ENCODE data around the gene NINJ1.
"Not testable (repeated sequence)": the region's sequence is repeated elsewhere in the genome, so short reads cannot be mapped to it uniquely, and the experiment has no call there.

The NINJ1 gene

DNA sequence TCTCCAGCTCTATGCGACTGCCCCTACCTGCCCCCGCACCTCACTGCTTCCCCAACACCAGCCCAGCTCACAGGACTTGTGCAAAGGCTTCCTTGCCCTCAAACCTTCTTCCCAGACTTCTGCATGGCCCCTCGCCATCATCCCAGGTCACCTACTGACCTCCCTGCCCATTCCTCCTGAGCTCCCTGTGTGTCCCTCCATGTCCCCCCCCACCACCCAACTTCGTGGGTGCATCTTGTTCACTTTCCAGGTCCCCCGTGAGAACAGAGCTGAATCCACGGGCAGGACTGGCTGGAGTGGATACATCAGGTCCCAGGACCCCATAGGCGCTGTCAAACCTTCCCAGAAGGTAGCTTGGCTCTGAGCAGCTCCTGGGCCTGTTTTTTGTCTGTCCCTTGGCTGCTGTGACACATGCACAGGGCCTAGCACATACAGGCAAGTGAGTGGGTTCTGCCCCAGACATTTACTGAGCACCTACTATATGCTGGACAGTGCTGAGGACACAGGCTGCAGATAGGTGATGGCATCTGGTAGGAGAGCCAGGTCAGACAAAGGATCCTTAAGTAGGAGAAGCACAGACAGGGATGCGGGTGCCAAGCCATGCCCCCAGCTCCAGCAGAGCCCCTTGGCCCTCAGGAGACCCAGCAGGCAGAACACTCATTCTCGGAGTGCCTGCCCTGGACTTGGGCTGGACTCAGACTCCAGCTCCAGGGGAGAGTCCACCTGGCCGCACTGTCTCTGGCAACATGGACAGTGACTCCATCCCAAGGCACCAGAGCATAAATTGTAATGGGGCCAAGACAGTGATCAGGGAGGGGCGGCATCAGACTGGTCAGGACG is 15.0 kb downstream of the NINJ1 start:
- DNase-seq (ENCODE audit: low read depth), result no peak

DNA sequence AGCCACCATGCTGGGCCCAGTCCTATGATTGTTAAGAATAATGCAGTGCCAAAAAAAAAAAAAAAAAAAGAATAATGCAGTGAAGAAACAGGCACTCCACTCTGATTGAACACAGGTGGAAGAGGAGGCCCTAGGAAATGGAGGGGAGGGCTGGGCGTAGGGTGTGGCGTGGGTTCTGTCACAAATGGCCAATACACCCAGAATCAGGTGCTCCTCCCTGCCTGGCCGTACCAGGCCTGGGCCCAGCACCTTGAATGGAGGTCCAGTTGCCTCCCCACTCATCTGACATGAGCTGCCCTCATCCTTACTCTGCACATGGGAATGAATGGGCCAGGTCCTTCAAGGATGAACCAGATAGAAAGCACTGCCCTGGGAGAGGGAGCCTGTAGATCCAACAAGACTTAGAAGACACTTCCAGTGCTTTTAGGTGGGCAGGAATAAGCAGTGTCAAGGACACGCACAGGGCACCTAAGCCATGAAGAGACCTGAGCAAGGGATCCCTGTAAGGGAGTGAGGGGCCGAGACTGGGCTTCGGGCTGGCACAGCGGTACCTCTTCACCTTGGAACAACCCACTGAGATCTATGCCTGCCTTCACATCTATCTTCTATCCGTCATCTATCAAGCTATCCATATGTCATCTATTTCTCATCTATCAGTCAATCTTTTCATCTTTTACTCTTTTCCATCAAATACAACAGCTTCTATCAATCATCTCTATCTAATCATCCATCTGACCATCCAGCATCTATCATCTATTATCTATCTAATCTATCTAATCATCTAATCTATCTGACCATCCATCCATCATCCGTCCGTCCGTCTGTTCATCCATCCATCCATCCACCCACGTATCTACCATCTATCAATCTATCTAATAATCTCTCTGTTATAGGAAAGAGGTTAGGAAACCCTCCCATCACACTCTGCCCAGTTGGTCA is 15.9 kb downstream of the NINJ1 start:
- DNase-seq (ENCODE audit: low read depth), result no peak

DNA sequence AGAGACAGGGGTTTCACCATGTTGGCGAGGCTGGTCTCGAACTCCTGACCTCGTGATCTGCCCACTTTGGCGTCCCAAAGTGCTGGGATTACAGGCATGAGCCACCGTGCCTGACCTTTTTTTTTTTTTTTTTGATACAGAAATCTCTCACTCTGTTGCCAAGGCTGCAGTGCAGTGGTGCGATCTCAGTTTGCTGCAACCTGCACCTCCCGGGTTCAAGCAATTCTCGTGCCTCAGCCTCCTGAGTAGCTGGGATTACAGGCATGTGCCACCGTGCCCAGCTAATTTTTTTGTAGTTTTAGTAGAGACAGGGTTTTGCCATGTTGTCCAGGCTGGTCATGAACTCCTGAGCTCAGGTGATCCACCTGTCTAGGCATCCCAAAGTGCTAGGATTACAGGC is 16.5 kb downstream of the NINJ1 start:
- DNase-seq (ENCODE audit: low read depth), result not testable (repeated sequence)

DNA sequence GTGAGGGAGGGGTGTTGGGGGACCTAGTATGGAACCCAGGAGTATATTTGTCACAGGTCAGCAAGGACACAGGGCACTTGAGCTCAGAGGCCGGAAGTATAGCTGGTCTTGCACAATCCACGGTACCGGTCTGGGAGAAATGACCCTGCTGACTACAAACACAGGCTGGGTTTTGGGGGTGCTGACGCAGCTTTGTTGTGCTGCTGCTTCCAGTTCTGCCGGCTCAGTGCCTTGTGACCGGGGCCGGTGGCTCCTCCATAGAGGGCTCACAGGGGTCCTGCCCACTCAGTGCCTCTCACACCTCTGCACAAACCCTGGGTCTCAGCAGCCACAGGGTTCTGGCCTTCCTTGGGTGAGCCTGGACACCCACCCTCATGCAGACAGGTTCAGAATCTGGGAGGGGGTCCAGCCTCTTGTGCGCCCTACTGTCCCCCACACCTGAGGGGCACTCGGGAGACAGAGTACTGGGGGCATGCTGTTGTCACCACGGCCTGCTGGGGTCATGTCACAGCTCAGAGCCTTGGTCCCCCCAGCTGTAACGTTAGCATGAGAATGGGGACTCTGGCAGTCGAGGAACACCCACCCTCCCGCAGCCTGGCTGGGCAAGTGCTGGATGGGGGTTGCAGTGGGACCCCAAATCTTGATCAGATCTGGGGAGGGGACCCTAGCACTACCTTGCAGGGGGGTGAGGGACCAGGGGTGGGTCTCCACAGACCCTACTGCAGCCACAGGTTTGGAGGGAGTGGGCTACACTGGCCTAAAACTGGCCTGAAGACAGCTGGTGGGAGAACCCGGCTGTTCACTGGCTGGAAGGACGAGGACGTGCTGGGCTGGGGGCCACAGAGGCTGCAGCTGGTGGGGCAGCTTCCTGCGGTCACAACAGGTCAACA is 17.7 kb downstream of the NINJ1 start:
- DNase-seq (ENCODE audit: low read depth), result no peak

DNA sequence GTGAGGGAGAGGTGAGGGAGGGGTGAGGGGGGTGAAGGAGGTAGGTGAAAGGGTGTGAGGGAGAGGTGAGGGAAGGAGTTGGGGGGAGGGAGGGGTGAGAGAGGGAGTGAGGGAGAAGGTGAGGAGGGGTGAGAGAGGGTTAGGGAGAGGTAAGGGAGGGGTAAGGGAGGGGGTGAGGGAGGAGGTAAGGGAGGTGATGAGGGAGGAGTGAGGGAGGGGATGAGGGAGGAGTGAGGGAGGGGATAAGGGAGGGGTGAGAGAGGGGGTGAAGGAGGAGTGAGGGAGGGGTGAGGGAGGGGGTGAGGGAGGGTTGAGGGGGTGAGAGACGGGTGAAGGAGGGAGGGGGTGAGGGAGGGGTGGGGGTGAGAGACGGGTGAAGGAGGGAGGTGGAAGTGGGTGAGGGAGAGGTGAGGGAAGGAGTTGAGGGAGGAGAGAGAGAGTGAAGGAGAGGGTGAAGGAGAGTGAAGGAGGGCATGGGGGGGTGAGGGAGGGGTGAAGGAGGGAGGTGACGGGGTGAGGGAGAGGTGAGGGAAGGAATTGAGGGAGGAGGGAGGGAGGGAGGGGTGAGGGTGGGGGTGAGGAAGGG is 18.5 kb downstream of the NINJ1 start:
- no peak for DNase-seq (ENCODE audit: low read depth)

DNA sequence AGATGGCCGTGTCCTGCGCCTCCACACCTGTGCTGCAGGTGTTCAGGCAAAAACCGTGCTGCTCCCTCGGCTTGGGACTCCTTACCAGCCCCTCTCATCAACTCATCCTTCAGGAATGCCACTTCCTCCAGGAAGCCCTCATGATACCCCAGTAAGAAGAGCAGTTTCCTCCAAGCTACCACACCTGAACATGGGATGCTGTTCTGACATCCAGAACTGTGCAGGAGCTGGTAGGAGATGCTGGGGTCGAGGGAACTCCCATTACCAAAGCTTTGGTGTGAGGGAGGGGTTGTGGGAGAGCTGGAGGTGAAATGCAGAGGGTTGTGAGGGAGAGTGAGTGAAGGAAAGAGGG is 19.1 kb downstream of the NINJ1 start:
- DNase-seq (ENCODE audit: low read depth), result no peak

DNA sequence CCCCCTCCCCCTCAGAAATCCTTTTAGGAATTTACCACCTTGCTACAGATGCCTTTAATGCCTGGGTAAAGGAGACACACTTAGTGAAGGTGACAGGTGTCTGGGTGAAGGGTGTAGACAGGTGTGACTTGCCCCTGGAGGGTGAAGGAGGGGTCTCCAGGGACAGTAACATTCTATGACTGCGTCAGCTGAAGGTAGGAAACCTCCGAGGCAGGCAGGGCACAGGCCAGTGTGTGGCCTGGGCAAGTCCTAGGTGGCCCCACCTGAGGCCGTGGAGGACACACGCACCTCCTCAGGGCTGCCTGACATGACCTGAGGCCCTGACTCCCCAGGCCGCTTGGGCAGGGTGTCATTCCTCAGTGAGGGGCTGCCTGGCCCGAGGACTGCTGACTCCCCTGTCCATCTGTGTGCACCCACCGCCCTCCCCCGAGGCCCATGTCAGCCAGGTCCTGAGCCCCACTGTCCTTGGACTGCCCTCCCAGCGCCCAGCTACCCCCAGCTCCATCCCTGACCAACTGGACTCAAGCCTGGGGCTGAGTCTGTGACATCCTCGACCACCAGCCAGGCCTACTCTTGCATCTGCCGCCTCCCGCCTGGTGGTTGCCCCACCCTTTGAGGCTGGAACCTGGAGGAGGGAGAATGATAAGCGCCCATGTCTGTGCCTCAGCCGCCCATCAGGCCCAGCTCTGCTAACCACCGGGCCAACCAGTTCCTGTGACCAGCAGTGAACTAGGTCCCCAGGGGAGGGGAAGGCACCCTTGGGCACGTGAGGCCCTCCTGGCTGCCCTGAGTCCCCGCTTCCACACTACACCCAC is 19.7 kb downstream of the NINJ1 start:
- DNase-seq (ENCODE audit: low read depth), result no peak

DNA sequence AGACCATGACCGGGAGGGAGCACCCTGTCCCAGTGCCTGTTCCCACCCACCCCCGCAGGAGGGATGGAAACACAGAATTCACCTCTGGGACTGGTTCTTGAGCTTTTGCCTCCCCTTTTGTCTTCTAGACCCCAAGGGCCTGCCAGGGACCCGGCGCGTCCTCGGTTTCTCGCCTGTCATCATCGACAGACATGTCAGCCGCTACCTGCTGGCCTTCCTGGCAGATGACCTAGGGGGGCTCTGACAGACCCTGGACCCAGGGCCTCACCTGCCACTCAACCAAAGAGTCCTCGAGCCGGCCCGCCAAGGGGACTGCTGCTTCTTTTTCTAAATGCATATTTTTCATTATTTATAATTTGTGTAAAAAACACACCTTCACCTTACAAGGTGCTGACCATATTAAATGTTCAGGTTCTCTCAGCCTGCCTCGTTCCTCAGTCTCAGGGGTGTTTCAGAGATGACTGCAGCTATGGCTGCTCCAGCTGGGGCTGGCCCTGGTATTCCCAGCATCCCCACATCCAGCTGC is 21.1 kb downstream of the NINJ1 start:
- no peak for DNase-seq (ENCODE audit: low read depth)

DNA sequence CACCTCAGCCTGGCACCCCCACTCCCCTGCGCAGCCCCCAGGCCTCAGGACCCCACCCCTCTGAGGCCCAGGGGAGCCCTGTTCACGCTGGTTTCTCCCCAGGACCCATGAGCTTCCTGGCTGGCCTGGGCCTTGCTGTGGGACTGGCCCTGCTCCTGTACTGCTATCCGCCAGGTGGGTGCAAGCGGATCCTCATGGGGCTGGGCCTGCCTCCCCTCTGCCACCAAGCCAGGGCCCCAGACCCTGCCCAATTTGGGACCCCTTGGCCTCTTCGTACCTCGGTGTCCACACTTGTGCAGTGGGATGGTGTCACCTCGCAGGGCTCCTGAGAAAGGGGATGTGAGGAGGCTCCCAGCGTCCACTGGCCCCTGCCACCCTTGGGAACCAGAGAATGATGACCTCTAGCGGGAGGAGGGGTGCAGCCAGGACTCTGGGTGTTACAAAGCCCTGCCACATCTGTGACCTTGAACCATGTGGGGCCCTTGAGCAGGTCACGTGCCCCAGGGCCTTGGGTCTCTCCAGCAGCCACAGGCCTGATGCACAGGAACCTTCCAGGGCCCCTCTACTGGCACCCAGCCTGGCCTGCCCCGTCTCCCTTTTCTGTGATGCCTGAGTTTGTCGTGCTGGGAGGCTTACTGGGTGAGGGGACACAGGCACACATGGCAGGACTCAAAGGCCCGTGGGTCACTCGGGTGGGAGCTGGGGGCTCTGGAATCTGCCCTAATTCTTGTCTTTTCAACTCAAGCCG is 21.8 kb downstream of the NINJ1 start:
- no peak for DNase-seq (ENCODE audit: low read depth)

DNA sequence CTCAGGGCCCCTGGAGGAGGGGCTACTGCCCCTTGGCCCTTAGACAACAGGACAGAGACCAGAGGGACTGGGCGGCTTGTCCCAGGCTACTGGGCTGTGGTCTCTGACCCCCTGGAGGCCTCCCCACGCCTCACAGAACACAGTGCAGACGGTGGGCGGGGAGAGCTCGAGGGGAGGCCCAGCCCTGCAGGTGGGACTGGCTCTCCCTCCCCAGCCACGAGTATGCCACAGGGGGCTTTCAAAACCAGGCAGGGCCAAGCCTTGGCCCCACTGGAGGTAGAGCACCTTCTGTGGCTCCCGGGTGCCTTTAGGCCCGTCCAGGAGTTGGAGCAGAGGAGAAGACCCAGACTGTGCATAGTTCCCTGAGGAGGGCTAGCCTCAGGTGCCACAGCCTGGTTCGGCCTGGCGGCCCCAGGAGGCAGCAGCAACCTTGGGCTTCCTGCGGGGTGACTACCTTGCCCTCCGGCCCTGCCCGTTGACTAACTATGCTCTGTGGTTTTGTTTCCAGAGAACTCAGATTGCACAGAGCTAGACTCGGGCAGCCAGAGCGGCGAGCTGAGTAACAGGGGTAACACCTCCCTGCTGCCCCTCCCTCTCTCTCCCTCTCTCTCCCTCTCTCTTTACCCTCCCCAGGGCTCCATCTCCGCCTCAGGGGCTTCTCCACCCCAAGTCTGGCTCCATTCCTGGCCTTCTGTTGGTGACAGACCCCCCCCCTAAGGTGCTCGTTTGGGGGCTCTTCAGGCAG is 22.5 kb downstream of the NINJ1 start:
- DNase-seq (ENCODE audit: low read depth), result no peak

DNA sequence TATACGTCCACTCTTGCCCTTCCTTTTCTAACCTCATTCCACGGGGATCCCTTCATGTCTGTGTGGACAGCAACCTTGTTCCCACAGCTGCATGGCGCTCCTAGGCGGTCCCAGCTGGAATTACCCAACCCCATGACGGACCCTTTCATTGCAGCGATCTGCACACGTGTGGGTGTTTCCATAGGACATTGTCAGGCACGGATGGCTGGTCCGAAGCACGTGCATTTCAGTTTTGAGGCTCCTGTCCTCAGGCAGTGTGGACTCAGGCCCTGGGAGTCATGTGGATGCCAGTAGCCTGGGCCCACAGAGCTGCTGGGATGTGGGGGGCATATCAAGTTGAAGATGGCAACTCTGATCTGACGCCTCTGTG is 23.1 kb downstream of the NINJ1 start:
- no peak for DNase-seq (ENCODE audit: low read depth)

DNA sequence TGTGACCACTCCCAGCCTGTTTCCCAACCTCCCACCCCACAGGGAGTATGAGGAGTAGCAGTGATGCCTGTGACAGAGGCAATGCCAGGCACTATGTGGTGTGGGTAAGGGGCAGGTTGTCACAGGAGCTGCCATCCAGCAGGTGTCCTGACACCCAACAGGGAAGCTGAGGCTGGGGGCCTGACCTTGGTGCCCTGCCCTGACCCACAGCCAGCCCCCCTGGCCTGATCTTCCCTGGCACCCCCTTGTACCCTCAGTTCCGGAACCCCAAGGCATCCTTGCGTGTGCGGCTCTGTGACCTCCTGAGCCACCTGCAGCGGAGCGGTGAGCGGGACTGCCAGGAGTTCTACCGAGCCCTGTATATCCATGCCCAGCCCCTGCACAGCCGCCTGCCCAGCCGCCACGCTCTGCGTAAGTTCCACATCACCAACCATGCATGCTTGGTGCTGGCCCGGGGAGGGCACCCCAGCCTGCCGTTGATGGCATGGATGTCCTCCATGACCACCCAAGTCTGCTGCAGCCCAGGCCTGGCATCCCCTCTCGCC is 23.7 kb downstream of the NINJ1 start:
- no peak for DNase-seq (ENCODE audit: low read depth)

DNA sequence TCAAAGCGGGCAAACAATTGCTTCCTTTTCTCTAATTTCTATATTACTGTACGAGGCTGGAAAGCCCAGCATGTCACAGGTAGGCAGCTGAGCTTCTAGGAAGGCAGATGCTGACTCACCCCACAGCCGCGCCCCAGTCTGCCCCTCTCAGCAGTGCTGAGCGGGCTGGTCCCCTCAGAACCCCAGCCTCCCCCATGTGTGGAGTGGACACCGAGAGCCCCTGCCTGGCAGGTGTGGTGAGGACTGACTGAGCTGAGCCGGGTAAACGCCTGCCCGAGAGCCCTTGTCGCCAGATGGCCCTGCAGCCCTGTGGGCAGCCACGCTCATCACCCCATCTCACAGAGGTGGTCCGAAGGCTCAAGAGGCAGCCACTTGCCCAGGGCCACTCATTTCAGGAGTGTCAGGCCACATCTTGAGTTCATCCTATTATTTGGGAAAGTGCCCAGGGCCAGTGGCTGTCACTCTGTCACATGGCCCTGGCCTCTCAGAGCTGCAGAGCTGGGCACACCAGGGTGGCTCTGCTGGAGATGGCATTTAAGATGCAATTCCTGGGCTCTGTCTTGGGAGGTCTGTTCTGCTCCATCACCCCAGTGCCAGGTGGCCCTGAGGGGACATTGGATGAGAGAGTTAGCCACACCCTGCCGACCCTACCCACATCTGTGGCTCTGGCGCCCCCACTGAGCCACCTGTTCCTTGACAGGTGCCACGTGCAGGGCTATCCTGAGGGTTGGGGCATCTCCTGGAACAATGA is 25.6 kb downstream of the NINJ1 start:
- DNase-seq (ENCODE audit: low read depth), result no peak

DNA sequence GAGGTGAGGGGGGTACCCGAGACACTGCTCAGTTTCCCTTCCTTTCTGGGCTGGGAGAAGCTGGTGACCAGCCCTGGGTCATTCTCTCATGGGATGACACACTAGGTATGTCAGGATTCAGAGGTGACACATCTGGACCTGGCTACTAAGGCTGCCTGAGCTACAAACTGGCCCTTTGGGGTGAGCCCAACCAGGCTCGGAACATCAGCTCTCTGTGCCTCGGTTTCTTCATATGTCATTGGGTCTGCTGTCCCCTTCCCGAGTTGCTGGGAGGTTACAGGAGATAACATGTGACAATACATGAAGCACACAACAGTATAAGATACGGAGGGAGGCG is 26.3 kb downstream of the NINJ1 start:
- no peak for DNase-seq (ENCODE audit: low read depth)

DNA sequence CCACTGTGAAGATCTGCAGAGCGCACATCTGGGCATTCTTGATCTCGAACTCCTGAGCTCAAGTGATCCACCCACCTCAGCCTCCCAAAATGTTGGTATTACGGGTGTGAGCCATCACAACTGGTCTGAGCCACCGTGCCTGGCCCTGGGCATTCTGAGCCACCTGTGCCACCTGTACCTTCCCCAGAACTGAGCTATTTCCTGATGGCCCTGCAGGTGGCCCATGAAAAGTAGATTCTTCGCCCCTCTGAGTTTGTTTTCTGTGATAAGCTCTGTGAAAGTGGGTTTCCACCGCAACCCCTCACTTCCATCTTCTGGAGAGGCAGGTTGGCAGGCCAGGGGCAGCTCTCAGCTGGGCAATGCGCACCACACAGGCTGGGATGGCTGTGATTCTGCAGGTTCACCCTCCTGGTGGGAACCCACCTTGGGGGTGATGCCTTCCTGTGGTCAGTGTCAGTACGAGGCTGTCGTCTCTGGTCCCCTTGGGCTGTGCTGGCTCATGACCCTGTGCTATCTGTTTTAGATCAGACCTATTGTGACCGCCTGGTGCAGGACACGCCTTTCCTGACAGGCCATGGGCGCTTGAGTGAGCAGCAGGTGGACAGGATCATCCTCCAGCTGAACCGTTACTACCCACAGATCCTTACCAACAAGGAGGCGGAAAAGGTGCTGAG is 26.8 kb downstream of the NINJ1 start:
- no peak for DNase-seq (ENCODE audit: low read depth)

DNA sequence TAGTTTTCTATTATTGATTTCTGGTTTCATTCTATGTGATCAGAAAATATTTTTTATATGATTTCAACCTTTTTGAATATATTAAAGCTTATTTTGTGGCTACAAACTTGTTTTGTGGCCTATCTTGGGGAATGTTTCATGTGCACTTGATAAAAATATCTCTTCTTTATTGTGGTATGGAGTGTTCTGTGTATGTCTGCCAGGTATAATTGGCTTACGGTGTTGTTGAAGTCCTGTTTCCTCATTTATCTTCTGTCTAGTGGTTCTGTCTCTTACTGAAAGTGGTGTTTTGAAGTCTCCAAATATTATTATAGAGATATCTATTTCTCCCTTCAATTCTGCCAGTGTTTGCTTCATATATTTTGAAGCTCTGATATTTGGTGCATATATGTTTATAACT is 28.4 kb downstream of the NINJ1 start:
- DNase-seq (ENCODE audit: low read depth), result no peak

DNA sequence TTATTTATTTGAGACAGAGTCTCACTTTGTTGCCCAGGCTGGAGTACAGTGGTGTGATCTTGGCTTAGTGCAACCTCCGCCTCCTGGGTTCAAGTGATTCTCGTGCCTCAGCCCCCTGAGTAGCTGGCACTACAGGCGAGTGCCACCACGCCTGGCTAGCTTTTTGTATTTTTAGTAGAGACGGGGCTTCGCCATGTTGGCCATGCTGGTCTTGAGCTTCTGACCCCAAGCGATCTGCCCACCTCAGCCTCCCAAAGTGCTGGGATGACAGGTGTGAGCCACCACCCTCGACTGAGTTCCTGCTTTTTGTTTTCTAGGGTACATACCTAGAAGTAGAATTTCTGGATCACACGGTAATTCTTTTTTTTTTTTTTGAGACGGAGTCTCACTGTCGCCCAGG is 33.0 kb downstream of the NINJ1 start:
- DNase-seq (ENCODE audit: low read depth), result not testable (repeated sequence)

DNA sequence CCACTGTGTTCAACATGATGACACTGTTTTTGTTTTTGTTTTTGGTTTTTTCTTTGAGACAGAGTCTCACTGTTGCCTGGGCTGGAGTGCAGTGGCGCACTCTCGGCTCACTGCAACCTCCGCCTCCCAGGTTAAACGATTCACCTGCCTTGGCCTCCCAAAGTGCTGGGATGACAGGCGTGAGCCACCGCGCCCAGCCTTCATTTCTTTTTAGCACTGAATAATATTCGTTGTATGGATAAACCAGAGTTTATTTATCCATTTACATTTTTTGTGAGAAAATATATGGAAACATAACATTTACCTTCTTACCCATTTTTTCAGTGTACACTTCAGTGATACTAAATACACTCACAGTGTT is 33.8 kb downstream of the NINJ1 start:
- DNase-seq (ENCODE audit: low read depth), result no peak
